HCT116 (cell line): ENCODE data around the gene HSDL2. TPM values are rescaled to one million over a fixed set of nuclear protein-coding genes. Genes with fewer than 3 reads are reported as not detected.

Source experiments
- ATAC-seq: fragments of 200-7000 bp; cut with Tn5 transposase; 2 replicates; pipeline ENCODE4 v1.9.1; 2020; ENCODE audit warnings: mild to moderate bottlenecking, moderate library complexity
- BruUV-seq: library from RNA; stranded (reverse); fragments of 400-500 nt; replicated peaks from 2 replicates; lab custom pipeline; 2021; lab: Mats Ljungman, UMichigan
- CTCF ChIA-PET: fragments of 300-600 bp; sonication (Branson Sonifier 250); formaldehyde crosslinking; loops from one replicate; lab custom pipeline; 2021; ENCODE audit warnings: antibody characterized with exemption; lab: Charles Lee
- POLR2A ChIA-PET: fragments of 300-600, 350-600 bp; sonication (Branson Sonifier 250); formaldehyde crosslinking; loops from one replicate; lab custom pipeline; 2021; ENCODE audit warnings: antibody characterized with exemption; lab: Charles Lee
- RAD21 ChIA-PET, 2 experiments: fragments of 300-600 bp; sonication (Branson Sonifier 250); formaldehyde crosslinking; loops; one replicate each; lab custom pipeline; 2023; ENCODE audit warnings: low total read pairs in 2 of 2; ENCODE audit not compliant: uncharacterized antibody in 2 of 2, unreplicated experiment in 2 of 2, low non-redundant PET in 1 of 2; lab: Charles Lee
- DNase-seq: peaks from one replicate; pipeline ENCODE4 v3.0.0-alpha.2; 2010; ENCODE audit warnings: low read depth, low spot score
- H2AFZ ChIP-seq: fragments of 200-600 bp; shearing (Covaris generic), sonication (generic); 2 replicates; pipeline ENCODE4 v1.6.1; 2017; ENCODE audit warnings: low read depth, mixed run types, mixed read lengths, antibody characterized with exemption, low read length; ENCODE audit not compliant: poor library complexity, severe bottlenecking
- H3K27ac ChIP-seq: 2 replicates; pipeline ENCODE4 v1.5.1; 2012; ENCODE audit warnings: low read depth, low read length
- H3K27me3 ChIP-seq: fragments of 200-600 bp; sonication (generic); 2 replicates; pipeline ENCODE4 v1.6.1; 2016; ENCODE audit warnings: mixed run types, low read length, mixed read lengths; ENCODE audit not compliant: insufficient read depth
- H3K36me3 ChIP-seq, 2 experiments: fragments of 200-500 bp in 1 of 2; fragments of 200-600 bp in 1 of 2; sonication (Bioruptor generic) in 1 of 2; sonication (generic) in 1 of 2; 2 replicates each; pipeline versions ENCODE4 v1.5.1 to v1.6.1; 2014 to 2016; ENCODE audit warnings: low read length in 2 of 2, inconsistent platforms in 1 of 2, mixed read lengths in 1 of 2, mixed run types in 1 of 2; ENCODE audit not compliant: insufficient read depth in 2 of 2, control insufficient read depth in 1 of 2
- H3K4me1 ChIP-seq, 2 experiments: fragments of 200-600 bp in 1 of 2; sonication (generic) in 1 of 2; 2 replicates each; pipeline versions ENCODE4 v1.5.1 to v1.6.1; 2012 to 2017; ENCODE audit warnings: low read length in 2 of 2, inconsistent platforms in 1 of 2, mild to moderate bottlenecking in 1 of 2, mixed read lengths in 1 of 2, mixed run types in 1 of 2, moderate library complexity in 1 of 2; ENCODE audit not compliant: insufficient read depth in 2 of 2, control insufficient read depth in 1 of 2
- H3K4me2 ChIP-seq: fragments of 200-600 bp; sonication (generic); 2 replicates; pipeline ENCODE4 v1.6.1; 2017; ENCODE audit warnings: mixed run types, low read length, mixed read lengths
- H3K4me3 ChIP-seq, 2 experiments: fragments of 200-600 bp in 1 of 2; sonication (generic) in 1 of 2; replicated peaks in 1 of 2; 2 replicates each; pipeline ENCODE4 v1.5.1; 2011 to 2016; ENCODE audit warnings: low read length in 2 of 2, control low read depth in 1 of 2, low read depth in 1 of 2, mild to moderate bottlenecking in 1 of 2, mixed read lengths in 1 of 2, mixed run types in 1 of 2
- H3K79me2 ChIP-seq: fragments of 200-600 bp; sonication (generic); 2 replicates; pipeline ENCODE4 v1.6.1; 2017; ENCODE audit warnings: mild to moderate bottlenecking, mixed run types, low read length, moderate library complexity, mixed read lengths; ENCODE audit not compliant: insufficient read depth
- H3K9ac ChIP-seq: fragments of 200-600 bp; sonication (generic); 2 replicates; pipeline ENCODE4 v1.6.1; 2016; ENCODE audit warnings: low read length, mixed read lengths
- H3K9me2 ChIP-seq: fragments of 200-600 bp; sonication (generic), shearing (Covaris generic); 2 replicates; pipeline ENCODE4 v1.6.1; 2017; ENCODE audit warnings: mixed run types, mild to moderate bottlenecking, moderate library complexity; ENCODE audit not compliant: insufficient read depth
- H3K9me3 ChIP-seq, 2 experiments: fragments of 200-500 bp in 1 of 2; fragments of 200-600 bp in 1 of 2; sonication (Bioruptor generic) in 1 of 2; sonication (generic) in 1 of 2; 2 replicates each; pipeline ENCODE4 v1.6.1; 2014 to 2017; ENCODE audit warnings: low read length in 2 of 2, mixed read lengths in 2 of 2, inconsistent platforms in 1 of 2, low read depth in 1 of 2, mild to moderate bottlenecking in 1 of 2, mixed run types in 1 of 2, moderate library complexity in 1 of 2; ENCODE audit not compliant: control insufficient read depth in 1 of 2, insufficient read depth in 1 of 2
- H4K20me1 ChIP-seq: fragments of 200-600 bp; sonication (generic), shearing (Covaris generic); 2 replicates; pipeline ENCODE4 v1.6.1; 2017; ENCODE audit warnings: mixed run types, mild to moderate bottlenecking, moderate library complexity; ENCODE audit not compliant: insufficient read depth
- EZH2phosphoT487 ChIP-seq: fragments of 200-600 bp; IDR thresholded peaks from 2 replicates; pipeline ENCODE4 v1.6.1; 2018; ENCODE audit warnings: antibody characterized with exemption, borderline replicate concordance
- POLR2AphosphoS5 ChIP-seq: IDR thresholded peaks from 2 replicates; pipeline ENCODE4 v1.6.1; 2011; ENCODE audit warnings: mild to moderate bottlenecking, low read depth, low read length, moderate library complexity
- RAD21 ChIP-seq: IDR thresholded peaks from 2 replicates; pipeline ENCODE4 v1.6.1; 2012; ENCODE audit warnings: low read depth, mild to moderate bottlenecking
- intact Hi-C: fragments of 100-400 bp; cut with micrococcal nuclease; formaldehyde crosslinking; loops from 2 replicates; pipeline ENCODE4 v1.10.0; 2022
- total RNA-seq: library from RNA; stranded (reverse); gene quantifications from one replicate; pipeline ENCODE4 v1.2.1, GENCODE V29; 2021; ENCODE audit not compliant: unreplicated experiment

The HSDL2 gene
- total RNA-seq, 1 experiment from 2014 or later, result 33.9 TPM

- Histone ChIP-seq H4K20me1 (no peaks in the 10 kb centered on the region), H3K9me3 (no peaks in the 10 kb centered on the region), H3K4me3 (no peak overlapping the region), H3K27me3 (no peaks in the 10 kb centered on the region), H3K27ac (no peak overlapping the region), H3K36me3 (no peaks in the 10 kb centered on the region; a peak in 1 of 4 replicates), H2AFZ (no peak overlapping the region), H3K4me2 (no peak overlapping the region), H3K9ac (no peak overlapping the region), H3K79me2 (no peaks in the 10 kb centered on the region), H3K9me2 (no peaks in the 10 kb centered on the region), H3K4me1 (no peaks in the 10 kb centered on the region)
- intact Hi-C loops, result no loop called here
- BruUV-seq, result no TSS peak
- RAD21 ChIA-PET, result no interaction called here
- CTCF ChIA-PET, result no interaction called here
- TF ChIP-seq POLR2AphosphoS5 (no peak), EZH2phosphoT487 (no peak)
- POLR2A ChIA-PET, result interaction anchor here (0.7 kb wide), 1 partner anchor 256 kb away, joined by 3 read pairs; no protein-coding TSS in a partner anchor
- ATAC-seq (no peak), DNase-seq (no peak)
Observed at GRCh38 chr9:112446526-112446925, 66.6 kb downstream of the HSDL2 start.

- no peaks in the 10 kb centered on the region for H3K9me3 ChIP-seq
- CTCF ChIA-PET, result no interaction called here
- no peak for TF ChIP-seq RAD21
- TF ChIP-seq, all 23 proteins: peak for 0
- no peak overlapping the region for H3K27ac ChIP-seq
- ATAC-seq, result no peak
- H4K20me1 ChIP-seq, result no peaks in the 10 kb centered on the region
- no peaks in the 10 kb centered on the region for H3K9me2 ChIP-seq
- H3K36me3 ChIP-seq, result no peaks in the 10 kb centered on the region; a peak in 1 of 4 replicates
- no peaks in the 10 kb centered on the region for H3K27me3 ChIP-seq
- no peak overlapping the region for H3K9ac ChIP-seq
- no peak overlapping the region for H2AFZ ChIP-seq
- no peak for DNase-seq
- intact Hi-C loops, result no loop called here
- H3K79me2 ChIP-seq, result no peaks in the 10 kb centered on the region
- no TSS peak for BruUV-seq
- POLR2A ChIA-PET, result no interaction called here
- H3K4me2 ChIP-seq, result no peak overlapping the region
- RAD21 ChIA-PET, result no interaction called here
- no peaks in the 10 kb centered on the region for H3K4me1 ChIP-seq
- no peak overlapping the region for H3K4me3 ChIP-seq
Observed at GRCh38 chr9:112447283-112447761, 67.4 kb downstream of the HSDL2 start.
